ENCODE data around the gene CCDC120.

The CCDC120 gene

GRCh38 chrX:49058794-49059193 is at the start of gene CCDC120:
Gene CCDC120, plus strand, starts transcription at chrX:49058999. Its CDS starts 3,043 bp downstream, at chrX:49062042.
- Mint-ChIP-seq H3K27ac (no peak within 1 kb of the TSS), H3K36me3 (ENCODE audit: low read depth) (no peaks in the 10 kb centered on the region), H3K4me1 (ENCODE audit: low read depth) (peaks cover 13% of the 10 kb centered on the region), H3K27me3 (ENCODE audit: low read depth) (no peaks in the 10 kb centered on the region), H3K9me3 (no peaks in the 10 kb centered on the region), H3K4me3 (no peak within 1 kb of the TSS)
- no peak for DNase-seq (ENCODE audit: low spot score)

- Mint-ChIP-seq H3K4me1 (ENCODE audit: low read depth) (no peaks in the 10 kb centered on the region), H3K9me3 (no peaks in the 10 kb centered on the region), H3K27ac (no peak overlapping the region), H3K27me3 (ENCODE audit: low read depth) (no peaks in the 10 kb centered on the region), H3K4me3 (no peak overlapping the region), H3K36me3 (ENCODE audit: low read depth) (no peaks in the 10 kb centered on the region)
- DNase-seq (ENCODE audit: low spot score), result no peak
Observed at GRCh38 chrX:49019050-49019449, 39.7 kb upstream of the CCDC120 start.

DNA sequence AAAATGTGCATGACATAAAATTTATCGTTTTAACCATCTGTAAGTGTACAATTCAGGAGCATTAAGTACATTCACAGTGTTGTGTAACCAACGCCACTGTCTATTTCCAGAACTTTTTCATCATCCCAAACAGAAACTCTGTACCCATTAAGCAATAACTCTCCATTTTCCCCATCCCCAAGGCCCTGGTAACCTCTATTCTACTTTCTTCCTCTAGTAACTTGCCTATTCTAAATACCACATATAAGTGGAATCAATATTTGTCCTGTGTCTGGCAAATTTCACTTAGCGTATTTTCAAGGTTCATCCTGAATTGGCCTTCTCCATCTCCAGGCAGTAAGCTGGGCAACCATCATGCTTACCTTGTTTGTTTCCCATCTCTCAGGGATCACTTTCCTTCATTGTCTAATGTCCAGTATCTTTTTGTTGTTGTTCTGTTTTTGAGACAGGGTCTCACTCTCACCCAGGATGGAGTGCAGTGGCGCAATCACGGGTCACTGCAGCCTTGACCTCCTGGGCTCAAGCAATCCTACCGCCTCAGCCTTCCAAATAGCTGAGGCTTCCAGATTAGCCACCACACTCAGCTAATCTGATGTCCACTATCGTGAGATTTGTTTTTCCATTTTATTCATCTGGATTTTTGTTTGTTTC is 39.1 kb upstream of the CCDC120 start:
- H3K4me3 Mint-ChIP-seq, result no peak overlapping the region
- no peaks in the 10 kb centered on the region for H3K4me1 Mint-ChIP-seq (ENCODE audit: low read depth)
- H3K27me3 Mint-ChIP-seq (ENCODE audit: low read depth), result no peaks in the 10 kb centered on the region
- H3K27ac Mint-ChIP-seq, result no peak overlapping the region
- no peaks in the 10 kb centered on the region for H3K9me3 Mint-ChIP-seq
- DNase-seq (ENCODE audit: low spot score), result no peak
- H3K36me3 Mint-ChIP-seq (ENCODE audit: low read depth), result peaks cover 5% of the 10 kb centered on the region

- Mint-ChIP-seq H3K4me3 (no peak overlapping the region), H3K27ac (no peak overlapping the region), H3K9me3 (no peaks in the 10 kb centered on the region), H3K27me3 (ENCODE audit: low read depth) (no peaks in the 10 kb centered on the region), H3K36me3 (ENCODE audit: low read depth) (peaks cover 23% of the 10 kb centered on the region), H3K4me1 (ENCODE audit: low read depth) (no peaks in the 10 kb centered on the region)
- DNase-seq (ENCODE audit: low spot score), result no peak
Observed at GRCh38 chrX:49029876-49030275, 28.9 kb upstream of the CCDC120 start.

DNA sequence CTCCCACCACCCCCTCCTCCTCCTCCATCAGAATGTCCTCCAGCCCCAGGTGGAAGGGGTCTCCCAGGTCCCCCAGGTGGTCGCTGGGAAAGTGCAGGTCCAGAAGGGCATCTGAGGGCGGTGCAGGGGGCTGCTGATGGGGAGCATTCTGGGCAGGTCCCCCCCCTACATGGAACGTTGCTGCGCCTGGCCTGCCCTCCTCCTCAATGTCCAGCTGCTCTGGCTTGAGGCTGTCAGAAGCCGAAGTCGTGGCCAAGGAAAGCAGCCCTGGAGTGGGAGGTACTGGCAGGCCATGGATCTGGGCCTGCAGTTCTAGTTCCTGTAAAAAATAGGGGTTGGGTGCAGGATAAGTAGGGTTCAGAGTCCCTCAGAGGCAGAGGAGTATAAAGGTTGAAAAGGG is 28.5 kb upstream of the CCDC120 start:
- H3K36me3 Mint-ChIP-seq (ENCODE audit: low read depth), result peaks cover 24% of the 10 kb centered on the region
- H3K9me3 Mint-ChIP-seq, result no peaks in the 10 kb centered on the region
- no peaks in the 10 kb centered on the region for H3K4me1 Mint-ChIP-seq (ENCODE audit: low read depth)
- H3K4me3 Mint-ChIP-seq, result no peak overlapping the region
- DNase-seq (ENCODE audit: low spot score), result no peak
- no peaks in the 10 kb centered on the region for H3K27me3 Mint-ChIP-seq (ENCODE audit: low read depth)
- no peak overlapping the region for H3K27ac Mint-ChIP-seq

- H3K27me3 Mint-ChIP-seq (ENCODE audit: low read depth), result no peaks in the 10 kb centered on the region
- peaks cover 33% of the 10 kb centered on the region for H3K36me3 Mint-ChIP-seq (ENCODE audit: low read depth)
- peak overlapping the region; percentile 31 for H3K27ac Mint-ChIP-seq
- H3K4me3 Mint-ChIP-seq, result no peak overlapping the region
- no peaks in the 10 kb centered on the region for H3K9me3 Mint-ChIP-seq
- DNase-seq (ENCODE audit: low spot score), result no peak
- H3K4me1 Mint-ChIP-seq (ENCODE audit: low read depth), result peaks cover 19% of the 10 kb centered on the region
Observed at GRCh38 chrX:49037883-49038475, 20.8 kb upstream of the CCDC120 start.

- Mint-ChIP-seq H3K27ac (peak overlapping the region; percentile 83), H3K9me3 (no peaks in the 10 kb centered on the region), H3K27me3 (ENCODE audit: low read depth) (no peaks in the 10 kb centered on the region), H3K36me3 (ENCODE audit: low read depth) (peaks cover 20% of the 10 kb centered on the region), H3K4me3 (peak overlapping the region; percentile 69), H3K4me1 (ENCODE audit: low read depth) (peaks cover 28% of the 10 kb centered on the region)
- peak; percentile 45 for DNase-seq (ENCODE audit: low spot score)
Observed at GRCh38 chrX:49039598-49040375, 19.0 kb upstream of the CCDC120 start.

DNA sequence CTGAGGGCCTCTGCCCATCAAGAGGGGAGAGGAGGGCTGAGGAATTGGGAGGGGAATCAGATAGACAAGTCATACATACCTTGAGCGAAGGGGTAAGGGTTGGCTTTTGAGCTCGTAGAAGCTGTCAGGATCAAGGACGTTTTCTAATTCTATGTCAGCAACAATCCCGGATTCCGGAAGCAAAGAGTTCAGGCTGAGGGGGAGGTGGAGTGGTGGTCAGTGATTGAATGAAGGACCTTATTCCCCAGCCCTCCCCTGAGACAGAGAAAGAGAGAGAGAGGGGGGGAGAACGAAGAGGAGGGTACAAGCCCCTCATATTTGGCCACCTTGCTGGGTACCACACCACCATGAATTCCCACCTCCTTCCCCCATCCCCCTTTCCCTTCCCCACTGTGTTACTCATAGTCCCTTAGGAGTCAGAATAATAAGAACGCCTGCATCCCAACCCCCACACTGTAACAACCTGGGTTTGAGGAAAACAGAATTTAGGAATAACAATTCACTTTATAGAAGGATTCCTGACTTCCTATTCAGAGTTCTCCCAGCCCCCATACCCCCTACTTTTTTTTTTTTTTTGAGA is 18.3 kb upstream of the CCDC120 start:
- peak overlapping the region; percentile 69 for H3K4me3 Mint-ChIP-seq
- H3K27ac Mint-ChIP-seq, result peak overlapping the region; percentile 83
- DNase-seq (ENCODE audit: low spot score), result no peak
- H3K36me3 Mint-ChIP-seq (ENCODE audit: low read depth), result peaks cover 19% of the 10 kb centered on the region
- no peaks in the 10 kb centered on the region for H3K9me3 Mint-ChIP-seq
- no peaks in the 10 kb centered on the region for H3K27me3 Mint-ChIP-seq (ENCODE audit: low read depth)
- H3K4me1 Mint-ChIP-seq (ENCODE audit: low read depth), result peaks cover 28% of the 10 kb centered on the region

- H3K4me3 Mint-ChIP-seq, result peak overlapping the region; percentile 94
- no peak for DNase-seq (ENCODE audit: low spot score)
- peaks cover 28% of the 10 kb centered on the region for H3K4me1 Mint-ChIP-seq (ENCODE audit: low read depth)
- H3K9me3 Mint-ChIP-seq, result no peaks in the 10 kb centered on the region
- peak overlapping the region; percentile 95 for H3K27ac Mint-ChIP-seq
- H3K36me3 Mint-ChIP-seq (ENCODE audit: low read depth), result peaks cover 17% of the 10 kb centered on the region
- no peaks in the 10 kb centered on the region for H3K27me3 Mint-ChIP-seq (ENCODE audit: low read depth)
Observed at GRCh38 chrX:49041744-49042580, 16.8 kb upstream of the CCDC120 start.

GRCh38 chrX:49042581-49043219 is 16.1 kb upstream of the CCDC120 start:
- Mint-ChIP-seq H3K4me1 (ENCODE audit: low read depth) (peaks cover 28% of the 10 kb centered on the region), H3K27me3 (ENCODE audit: low read depth) (no peaks in the 10 kb centered on the region), H3K9me3 (no peaks in the 10 kb centered on the region), H3K36me3 (ENCODE audit: low read depth) (peaks cover 16% of the 10 kb centered on the region), H3K4me3 (peak overlapping the region; percentile 94), H3K27ac (peak overlapping the region; percentile 95)
- no peak for DNase-seq (ENCODE audit: low spot score)

GRCh38 chrX:49043220-49043986 is 15.4 kb upstream of the CCDC120 start, which contains the start of gene TFE3:
Gene TFE3, minus strand, starts transcription at chrX:49043357. Its CDS starts 131 bp downstream, at chrX:49043226.
- Mint-ChIP-seq H3K27ac (peak within 1 kb of the TSS; percentile 95), H3K4me1 (ENCODE audit: low read depth) (peaks cover 28% of the 10 kb centered on the region), H3K36me3 (ENCODE audit: low read depth) (peaks cover 12% of the 10 kb centered on the region), H3K4me3 (peak within 1 kb of the TSS; percentile 94), H3K27me3 (ENCODE audit: low read depth) (no peaks in the 10 kb centered on the region), H3K9me3 (no peaks in the 10 kb centered on the region)
- DNase-seq (ENCODE audit: low spot score), result peak; percentile 95

- Mint-ChIP-seq H3K9me3 (no peaks in the 10 kb centered on the region), H3K4me3 (peak overlapping the region; percentile 94), H3K36me3 (ENCODE audit: low read depth) (peaks cover 6% of the 10 kb centered on the region), H3K27me3 (ENCODE audit: low read depth) (no peaks in the 10 kb centered on the region), H3K4me1 (ENCODE audit: low read depth) (peaks cover 25% of the 10 kb centered on the region), H3K27ac (peak overlapping the region; percentile 90)
- no peak for DNase-seq (ENCODE audit: low spot score)
Observed at GRCh38 chrX:49043987-49044281, 14.9 kb upstream of the CCDC120 start.
